Measurements from ENCODE around the gene WNT9B.

The WNT9B gene

GRCh38 chr17:46922487-46922803, 71.1 kb downstream of the WNT9B start:
- Histone ChIP-seq H3K4me2 (peak overlapping the region; percentile 91), H3K27me3 (no peaks in the 10 kb centered on the region), H3K9me3 (no peaks in the 10 kb centered on the region), H4K20me1 (peaks cover 44% of the 10 kb centered on the region), H3K4me1 (peaks cover 31% of the 10 kb centered on the region), H3K27ac (peak overlapping the region; percentile 95), H3K9ac (peak overlapping the region; percentile 92), H3K4me3 (peak overlapping the region; percentile 79), H3K36me3 (peaks cover 3% of the 10 kb centered on the region; the same call in 1 of the 2 replicates)
- no peak for TF ChIP-seq Cebpa-rat (IDR thresholded peaks at IDR 0.05)

GRCh38 chr17:46922804-46923635, 71.6 kb downstream of the WNT9B start, which contains the start of gene GOSR2:
Gene GOSR2 (plus strand): TSS chr17:46923160. CDS start chr17:46923193, 33 bp downstream.
- peak within 1 kb of the TSS; percentile 79 for H3K4me3 ChIP-seq
- peak within 1 kb of the TSS; percentile 92 for H3K9ac ChIP-seq
- H3K9me3 ChIP-seq = no peaks in the 10 kb centered on the region
- H3K4me1 ChIP-seq = peaks cover 34% of the 10 kb centered on the region
- H3K4me2 ChIP-seq = peak within 1 kb of the TSS; percentile 91
- no peaks in the 10 kb centered on the region for H3K27me3 ChIP-seq
- no peak for TF ChIP-seq Cebpa-rat (IDR thresholded peaks at IDR 0.05)
- H4K20me1 ChIP-seq = peaks cover 49% of the 10 kb centered on the region
- H3K27ac ChIP-seq = peak within 1 kb of the TSS; percentile 95
- H3K36me3 ChIP-seq = peaks cover 6% of the 10 kb centered on the region

GRCh38 chr17:46925185-46925868, 73.9 kb downstream of the WNT9B start:
- H3K9me3 ChIP-seq = no peaks in the 10 kb centered on the region
- peaks cover 29% of the 10 kb centered on the region for H3K36me3 ChIP-seq
- no peak overlapping the region for H3K9ac ChIP-seq
- H3K4me3 ChIP-seq = no peak overlapping the region
- H3K4me1 ChIP-seq = peaks cover 34% of the 10 kb centered on the region
- no peak overlapping the region for H3K4me2 ChIP-seq
- H3K27me3 ChIP-seq = no peaks in the 10 kb centered on the region
- peaks cover 73% of the 10 kb centered on the region for H4K20me1 ChIP-seq
- TF ChIP-seq Cebpa-rat (IDR thresholded peaks at IDR 0.05) = no peak
- H3K27ac ChIP-seq = no peak overlapping the region

- Histone ChIP-seq H3K36me3 (peaks cover 61% of the 10 kb centered on the region), H3K4me3 (no peak overlapping the region), H4K20me1 (peaks cover 67% of the 10 kb centered on the region), H3K4me2 (no peak overlapping the region), H3K9ac (no peak overlapping the region), H3K27me3 (no peaks in the 10 kb centered on the region), H3K9me3 (no peaks in the 10 kb centered on the region), H3K27ac (no peak overlapping the region), H3K4me1 (peaks cover 32% of the 10 kb centered on the region)
- TF ChIP-seq Cebpa-rat (IDR thresholded peaks at IDR 0.05) = no peak
These were observed 77.3 kb downstream of the WNT9B start for GRCh38 chr17:46928467-46929261.

- no peaks in the 10 kb centered on the region for H3K27me3 ChIP-seq
- peaks cover 65% of the 10 kb centered on the region for H4K20me1 ChIP-seq
- H3K9ac ChIP-seq = no peak overlapping the region
- peaks cover 25% of the 10 kb centered on the region for H3K4me1 ChIP-seq
- no peak overlapping the region for H3K4me3 ChIP-seq
- H3K4me2 ChIP-seq = no peak overlapping the region
- no peaks in the 10 kb centered on the region for H3K9me3 ChIP-seq
- H3K27ac ChIP-seq = no peak overlapping the region
- TF ChIP-seq Cebpa-rat (IDR thresholded peaks at IDR 0.05) = no peak
- H3K36me3 ChIP-seq = peaks cover 68% of the 10 kb centered on the region
These were observed 78.0 kb downstream of the WNT9B start for GRCh38 chr17:46929413-46929812.

GRCh38 chr17:46930051-46930450, 78.7 kb downstream of the WNT9B start:
- H4K20me1 ChIP-seq = peaks cover 65% of the 10 kb centered on the region
- H3K4me2 ChIP-seq = no peak overlapping the region
- H3K27ac ChIP-seq = no peak overlapping the region
- TF ChIP-seq Cebpa-rat (IDR thresholded peaks at IDR 0.05) = no peak
- H3K4me1 ChIP-seq = peaks cover 19% of the 10 kb centered on the region
- no peaks in the 10 kb centered on the region for H3K9me3 ChIP-seq
- H3K4me3 ChIP-seq = no peak overlapping the region
- peaks cover 75% of the 10 kb centered on the region for H3K36me3 ChIP-seq
- H3K9ac ChIP-seq = no peak overlapping the region
- no peaks in the 10 kb centered on the region for H3K27me3 ChIP-seq

GRCh38 chr17:46931596-46931995, 80.2 kb downstream of the WNT9B start:
- Histone ChIP-seq H3K4me2 (no peak overlapping the region), H3K27ac (no peak overlapping the region), H3K4me3 (no peak overlapping the region), H4K20me1 (peaks cover 65% of the 10 kb centered on the region), H3K27me3 (no peaks in the 10 kb centered on the region), H3K9me3 (no peaks in the 10 kb centered on the region), H3K4me1 (peaks cover 12% of the 10 kb centered on the region), H3K36me3 (peaks cover 88% of the 10 kb centered on the region), H3K9ac (no peak overlapping the region)
- TF ChIP-seq Cebpa-rat (IDR thresholded peaks at IDR 0.05) = no peak

- Histone ChIP-seq H3K9me3 (no peaks in the 10 kb centered on the region), H3K4me1 (no peaks in the 10 kb centered on the region), H3K36me3 (peaks cover 98% of the 10 kb centered on the region), H4K20me1 (peaks cover 61% of the 10 kb centered on the region), H3K4me3 (no peak overlapping the region), H3K27me3 (no peaks in the 10 kb centered on the region), H3K27ac (no peak overlapping the region), H3K4me2 (no peak overlapping the region), H3K9ac (no peak overlapping the region)
- no peak for TF ChIP-seq Cebpa-rat (IDR thresholded peaks at IDR 0.05)
These were observed 84.4 kb downstream of the WNT9B start for GRCh38 chr17:46935658-46936266.
